HG03457 (cell line): ENCODE results near the gene CREB3.

Source experiments
- ATAC-seq: cut with Tn5 transposase; IDR thresholded peaks from one replicate; pipeline ENCODE4 v1.9.1; 2021; ENCODE audit warnings: moderate number of reproducible peaks; ENCODE audit not compliant: unreplicated experiment

CREB3 gene

DNA sequence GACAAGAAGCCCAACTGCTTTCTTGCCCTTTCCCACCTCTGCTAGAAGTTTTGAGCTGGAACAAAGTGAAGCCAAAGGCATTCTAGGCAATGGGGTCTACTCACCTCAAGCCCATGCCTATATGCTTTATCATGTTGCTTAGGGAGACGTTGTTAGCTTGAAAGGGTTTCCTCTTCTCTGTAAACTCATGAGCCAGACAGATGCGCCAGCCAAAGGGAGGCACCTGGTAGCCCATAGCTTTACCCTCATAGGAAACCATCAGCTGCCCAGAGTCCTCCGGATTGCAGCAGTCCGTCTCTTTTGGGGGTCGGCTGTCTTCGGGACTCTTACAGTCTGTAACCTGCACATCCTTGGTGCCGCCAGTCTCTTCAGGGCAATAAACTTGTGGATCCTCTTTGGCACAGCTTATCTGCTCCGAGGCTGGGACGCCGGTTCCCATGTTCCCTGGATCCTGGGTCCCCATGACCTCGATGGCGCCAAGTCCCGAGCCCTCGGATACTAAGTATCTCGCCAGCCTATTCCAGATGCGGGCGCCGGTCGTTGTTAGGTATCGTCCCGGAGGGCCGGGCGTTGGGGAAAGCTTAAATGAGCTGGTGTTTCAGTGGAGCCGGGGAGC, 15.9 kb downstream of the CREB3 start:
- ATAC-seq, result peak; percentile 2

DNA sequence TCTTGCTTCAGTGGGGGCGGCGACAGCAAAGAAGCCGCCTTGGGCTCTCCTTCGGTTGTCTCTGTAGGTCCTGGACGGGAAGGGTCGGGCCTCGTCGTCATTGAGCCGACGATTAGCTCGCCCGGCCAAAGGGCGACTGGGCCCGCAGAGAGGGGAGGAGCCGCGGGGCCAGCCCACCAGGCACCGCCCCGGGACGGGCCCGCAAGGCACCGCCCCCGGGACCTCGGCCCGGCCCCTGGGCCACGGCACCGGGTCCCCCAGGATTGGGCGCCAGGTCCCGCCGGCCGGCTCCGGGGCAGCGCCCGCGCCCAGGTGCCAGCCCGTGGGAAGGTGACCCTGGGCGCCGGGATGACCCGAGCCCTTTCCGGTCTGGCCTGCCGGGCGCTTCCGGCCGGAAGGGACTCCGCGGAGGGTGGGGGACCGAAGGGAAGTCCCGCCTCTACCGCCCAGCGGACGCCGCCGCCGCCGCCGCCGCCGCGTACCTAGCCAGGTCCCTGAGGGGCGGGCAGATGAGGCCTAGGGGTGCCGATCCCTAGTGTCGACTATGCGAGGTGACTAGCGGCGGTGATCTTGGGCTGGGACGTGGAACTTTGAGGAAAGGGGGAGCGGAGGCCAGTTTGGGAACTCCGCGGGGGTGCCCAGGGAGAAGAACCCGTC, 16.5 kb downstream of the CREB3 start, which contains the start of the genes GBA2 and RGP1:
Gene GBA2 (minus strand): TSS at position 371 of the 657 bp plus-strand sequence. CDS start 524 bp downstream, outside the sequence.
Gene RGP1 (plus strand): TSS at position 430 of the 657 bp plus-strand sequence. CDS start 469 bp downstream, outside the sequence.
- peak; percentile 58 for ATAC-seq

DNA sequence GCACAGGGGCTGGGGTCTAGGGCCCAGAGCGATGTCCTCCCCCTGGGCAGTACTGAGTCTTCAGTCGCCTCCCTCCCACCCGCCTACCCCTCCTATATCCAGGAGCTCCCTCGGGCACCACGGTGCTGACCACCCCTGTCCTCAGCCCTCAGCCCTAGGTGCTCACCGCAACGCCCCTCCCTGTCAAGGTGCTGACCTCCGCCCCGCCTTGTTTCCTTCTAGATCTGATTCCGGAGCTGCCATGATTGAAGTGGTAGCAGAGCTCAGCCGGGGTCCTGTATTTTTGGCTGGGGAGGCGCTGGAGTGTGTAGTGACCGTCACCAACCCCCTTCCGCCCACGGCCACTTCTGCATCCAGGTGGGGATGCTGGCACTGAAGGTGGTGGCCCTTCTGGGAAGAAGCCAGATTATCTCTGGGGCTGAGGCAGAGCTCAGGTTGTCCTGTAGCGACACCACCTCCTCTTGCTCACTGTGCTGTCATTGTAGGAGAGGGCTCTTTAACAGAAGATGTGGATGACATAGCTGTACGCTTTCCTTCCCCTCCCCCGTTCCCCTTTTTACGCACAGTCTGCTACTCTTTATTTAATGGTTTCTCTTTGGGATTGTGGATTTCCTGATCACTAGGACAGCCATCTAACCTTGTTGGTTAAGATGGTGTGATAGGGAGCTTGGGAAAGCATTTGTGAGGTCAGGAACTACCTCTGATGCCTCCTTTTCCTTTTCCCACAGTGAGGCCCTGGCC, 17.2 kb downstream of the CREB3 start:
- ATAC-seq, result peak; percentile 20

DNA sequence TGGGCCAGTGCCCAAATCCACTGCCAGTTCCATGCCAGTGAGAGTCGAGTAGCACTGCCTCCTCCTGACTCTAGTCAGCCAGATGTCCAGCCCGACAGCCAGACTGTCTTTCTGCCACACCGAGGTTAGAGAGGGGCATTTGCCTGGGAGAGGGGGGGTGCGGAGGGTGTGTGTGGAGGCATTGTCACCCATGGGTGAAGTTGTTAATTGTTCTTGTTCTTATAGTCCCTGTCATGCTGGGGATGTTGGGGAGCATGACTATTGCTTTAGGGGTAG, 17.7 kb downstream of the CREB3 start:
- no peak for ATAC-seq

DNA sequence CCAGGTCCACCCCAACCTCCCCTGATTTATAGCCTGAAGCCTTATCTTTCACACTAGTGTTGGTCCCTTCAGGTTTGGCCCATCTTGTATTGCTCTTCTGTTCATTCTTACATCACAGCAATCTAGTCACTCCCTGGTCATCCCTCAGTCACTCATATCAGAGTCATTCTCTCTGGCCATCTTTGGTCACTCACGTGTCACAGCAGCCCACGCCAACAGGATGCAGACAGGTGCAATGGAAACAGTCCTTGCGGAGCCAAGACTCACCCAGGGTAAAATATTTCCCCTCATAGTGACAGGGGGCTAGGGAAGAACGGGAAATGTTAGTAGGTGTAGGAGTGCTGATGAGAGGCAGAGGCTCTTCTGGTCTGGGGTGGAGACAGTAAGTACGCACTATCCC, 21.0 kb downstream of the CREB3 start:
- ATAC-seq, result no peak

DNA sequence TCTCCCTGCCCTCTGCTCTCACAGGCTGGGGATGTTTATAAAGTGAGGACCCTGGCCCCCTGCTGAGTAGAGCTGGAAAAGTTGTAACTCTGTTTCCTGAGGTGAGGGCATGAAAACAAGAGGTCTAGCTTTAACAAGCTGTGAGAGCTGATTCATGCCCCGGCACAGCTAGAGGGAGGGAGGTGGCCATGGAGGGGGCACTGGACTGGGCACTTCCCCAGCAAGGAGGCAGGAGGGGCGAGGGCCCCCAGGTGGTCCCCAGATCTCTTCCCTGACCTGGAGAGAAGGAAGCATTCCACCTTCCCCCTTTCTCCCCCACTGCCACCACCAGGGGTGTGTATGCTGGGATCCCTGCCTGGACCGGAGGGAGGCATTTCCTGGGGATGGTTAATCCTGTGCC, 21.8 kb downstream of the CREB3 start, which contains the start of gene MSMP:
Gene MSMP (minus strand): TSS at position 13 of the 400 bp plus-strand sequence. CDS start 147 bp downstream, outside the sequence.
- no peak for ATAC-seq

DNA sequence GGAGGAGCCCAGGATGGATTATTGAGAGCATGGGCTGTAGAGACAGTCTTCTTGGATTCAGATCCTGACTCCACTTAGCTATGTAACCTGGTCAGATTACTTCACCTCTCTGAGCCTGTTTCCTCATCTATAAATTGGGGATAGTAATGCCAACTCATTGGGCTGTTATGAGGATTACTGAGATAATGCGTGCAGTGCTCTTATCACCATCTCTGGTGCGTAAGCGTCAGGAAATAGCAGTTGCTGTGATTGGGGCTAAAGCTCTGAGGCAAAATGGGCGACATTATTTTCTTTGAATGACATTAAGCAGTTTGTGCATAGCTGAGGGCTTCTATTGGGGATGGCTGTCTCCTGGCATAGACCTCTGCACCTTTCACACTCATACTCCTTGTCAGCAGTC, 22.6 kb downstream of the CREB3 start:
- ATAC-seq, result no peak

DNA sequence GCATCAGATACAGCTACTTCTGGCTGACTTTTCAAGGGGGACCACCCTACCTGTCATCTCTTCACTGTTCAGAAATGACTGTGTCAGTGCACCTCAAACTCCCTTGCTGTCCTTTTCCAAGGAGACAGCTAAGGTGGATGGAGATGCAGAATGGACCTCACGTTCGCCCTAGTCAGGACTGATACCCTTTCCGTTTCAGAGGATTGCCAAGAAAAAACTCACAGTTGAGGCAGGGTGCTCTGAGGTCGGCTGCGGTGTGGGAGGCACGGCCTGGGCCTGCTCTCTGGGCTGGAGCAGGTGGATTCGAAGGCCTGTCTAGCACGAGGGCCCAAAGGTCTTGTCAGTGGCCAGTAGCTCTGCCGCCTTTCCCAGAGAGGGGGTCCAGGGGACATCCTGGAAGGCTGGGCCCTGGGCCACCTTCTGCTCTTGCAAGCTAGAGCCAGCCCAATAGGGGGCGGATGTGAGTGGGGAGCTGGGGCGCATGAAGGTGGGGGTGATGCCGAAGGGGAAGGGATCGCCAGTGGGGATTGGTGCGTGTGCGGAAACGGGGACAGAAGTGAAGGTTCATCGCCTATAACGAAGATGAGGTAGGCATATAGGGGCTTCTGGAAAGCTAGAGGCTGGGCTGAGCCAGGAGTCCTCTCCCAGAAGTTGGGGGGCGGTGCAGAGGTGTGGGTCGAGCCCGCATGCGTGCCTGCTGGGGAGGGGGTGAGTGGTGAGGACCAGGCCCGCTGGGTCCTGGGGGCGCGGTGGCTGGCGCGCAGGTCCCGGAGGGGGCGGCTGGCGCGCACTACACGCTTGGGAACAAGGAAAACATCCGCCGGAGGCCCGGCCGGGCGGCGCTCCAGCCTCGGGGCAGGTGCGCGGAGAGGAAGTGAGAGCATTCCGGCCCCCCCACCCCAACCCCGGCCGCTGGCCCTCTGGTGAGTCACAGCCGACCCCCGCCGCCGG, 24.1 kb downstream of the CREB3 start:
- peak; percentile 42 for ATAC-seq

DNA sequence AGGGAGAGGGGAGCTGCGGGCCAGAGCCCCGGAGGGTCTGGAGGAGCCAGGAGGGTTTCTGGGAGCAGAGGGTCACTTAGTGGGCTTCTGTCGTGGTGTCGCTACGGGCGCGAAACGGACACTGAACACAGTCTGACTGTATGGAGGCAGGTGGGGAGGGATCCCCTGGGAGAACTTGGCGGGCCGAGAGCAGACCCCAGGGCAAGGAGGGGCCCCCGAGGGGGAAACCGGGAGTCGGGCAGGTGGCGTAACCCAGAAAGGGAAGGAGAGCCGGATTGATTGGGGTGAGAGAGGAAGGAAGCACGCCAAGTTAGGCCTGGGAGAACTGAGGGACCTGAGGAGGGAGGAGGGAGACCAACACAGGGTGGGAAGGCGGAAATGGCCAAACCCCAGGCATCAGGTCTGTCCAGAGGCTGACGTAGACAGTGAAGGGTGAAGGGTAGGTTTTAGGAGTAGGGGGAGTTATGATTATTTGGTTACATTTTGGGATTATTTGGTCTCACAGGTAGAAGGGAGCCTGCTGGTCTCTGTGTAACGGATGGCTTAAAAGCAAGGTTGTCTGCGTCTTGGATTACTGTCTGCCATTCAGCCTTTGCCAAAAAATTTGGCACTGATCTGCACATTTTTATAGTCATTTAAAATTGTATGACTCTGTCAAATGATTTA, 24.9 kb downstream of the CREB3 start:
- ATAC-seq, result peak; percentile 26

DNA sequence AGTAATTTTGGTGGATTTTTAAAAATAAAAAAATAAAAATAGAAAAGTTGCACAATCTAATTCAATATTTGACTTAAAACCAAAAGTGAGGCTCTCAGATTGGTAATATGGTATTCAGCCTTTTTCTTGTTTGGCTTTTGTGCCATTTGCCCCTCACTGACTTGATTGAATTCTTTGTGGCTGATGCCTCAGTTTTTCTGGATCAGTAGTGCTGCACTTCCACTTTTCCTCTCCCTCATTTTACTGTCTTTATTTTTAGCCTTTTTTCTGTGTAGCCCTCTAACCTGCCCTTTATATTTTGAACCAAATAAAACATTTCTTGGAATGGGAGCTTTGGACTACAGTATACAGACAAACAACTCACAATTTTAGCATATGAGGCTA, 25.4 kb downstream of the CREB3 start:
- ATAC-seq, result no peak

DNA sequence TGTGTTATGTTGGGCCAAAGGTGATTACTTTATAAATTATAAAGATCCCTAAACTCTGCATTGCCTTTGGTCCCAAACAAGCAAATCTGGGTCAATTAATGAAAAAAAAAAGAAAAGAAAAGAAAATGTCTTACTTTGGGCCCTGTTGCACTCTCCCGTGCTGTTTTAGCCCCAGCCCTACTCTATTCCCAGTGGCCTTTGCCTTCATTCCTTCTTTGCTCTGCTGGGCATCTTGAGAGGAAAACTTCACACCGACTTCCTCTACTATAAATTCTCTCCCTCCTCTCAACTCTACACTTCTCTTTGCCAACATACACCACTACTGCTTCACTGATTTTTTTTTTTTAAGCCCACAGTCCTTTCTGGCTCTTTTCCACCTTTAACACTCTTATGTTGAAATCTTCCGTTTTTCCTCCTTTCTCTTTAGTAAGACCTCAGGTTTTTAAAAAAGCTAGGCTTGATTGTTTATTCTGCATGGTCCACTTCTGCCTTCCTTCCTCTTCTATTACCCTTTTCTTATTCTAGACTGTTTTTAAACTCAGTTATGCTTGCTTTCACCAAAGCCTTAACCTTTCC, 26.1 kb downstream of the CREB3 start:
- no peak for ATAC-seq

DNA sequence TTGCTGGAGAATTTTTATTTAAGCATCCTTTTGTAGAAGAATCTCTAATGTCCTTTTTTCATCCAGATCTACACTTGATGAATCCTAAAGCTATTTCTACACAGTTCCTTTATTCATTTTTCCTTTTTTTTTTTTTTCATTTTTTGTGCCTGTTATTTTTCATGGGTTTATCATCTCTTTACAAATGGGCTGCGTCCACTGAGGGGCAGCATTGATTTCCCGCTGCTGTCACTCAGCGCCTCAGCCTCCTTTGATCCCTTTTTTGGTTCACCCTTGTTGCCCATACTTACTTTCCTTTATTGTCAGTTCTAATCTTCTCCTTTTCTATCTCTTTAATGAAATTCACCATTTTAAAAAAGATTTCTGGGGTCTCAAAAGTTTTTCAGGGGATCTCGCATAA, 27.3 kb downstream of the CREB3 start:
- no peak for ATAC-seq

DNA sequence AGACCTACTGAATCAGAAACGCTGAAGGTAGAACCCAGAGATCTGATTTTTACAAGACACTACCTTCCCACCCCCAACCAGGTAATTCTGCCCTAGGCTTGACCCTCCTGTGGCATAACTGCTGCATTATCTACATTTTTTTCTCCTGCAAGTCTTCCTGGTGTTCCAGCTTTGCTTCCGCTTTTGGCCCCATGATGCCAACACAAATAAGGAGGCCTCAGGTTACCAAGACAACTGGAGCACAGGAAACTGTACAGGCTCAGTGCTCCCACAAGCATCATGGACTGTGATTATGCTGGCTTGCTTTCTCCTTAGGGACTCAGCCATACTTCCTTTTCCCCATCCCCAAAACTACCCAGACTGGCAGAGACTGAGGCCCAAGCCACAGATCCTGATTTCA, 28.2 kb downstream of the CREB3 start:
- no peak for ATAC-seq

DNA sequence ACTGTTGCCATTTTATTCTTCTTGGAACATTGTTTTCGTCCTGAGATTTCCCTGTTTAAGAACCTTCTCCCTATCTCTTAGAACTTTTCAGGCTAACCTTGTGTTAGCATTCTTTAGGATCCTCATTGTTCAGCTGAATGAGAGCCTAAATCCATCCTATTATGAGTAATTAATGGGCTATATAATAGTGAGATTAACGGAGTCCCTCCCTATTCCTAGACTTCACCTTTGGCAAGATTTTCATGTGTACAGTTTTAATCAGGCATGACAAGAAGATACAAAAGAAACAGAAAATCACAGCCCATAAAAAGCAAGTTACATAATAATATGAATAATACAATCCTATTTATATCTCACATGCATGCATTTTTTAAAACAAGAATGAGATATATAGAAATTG, 30.7 kb downstream of the CREB3 start:
- no peak for ATAC-seq

DNA sequence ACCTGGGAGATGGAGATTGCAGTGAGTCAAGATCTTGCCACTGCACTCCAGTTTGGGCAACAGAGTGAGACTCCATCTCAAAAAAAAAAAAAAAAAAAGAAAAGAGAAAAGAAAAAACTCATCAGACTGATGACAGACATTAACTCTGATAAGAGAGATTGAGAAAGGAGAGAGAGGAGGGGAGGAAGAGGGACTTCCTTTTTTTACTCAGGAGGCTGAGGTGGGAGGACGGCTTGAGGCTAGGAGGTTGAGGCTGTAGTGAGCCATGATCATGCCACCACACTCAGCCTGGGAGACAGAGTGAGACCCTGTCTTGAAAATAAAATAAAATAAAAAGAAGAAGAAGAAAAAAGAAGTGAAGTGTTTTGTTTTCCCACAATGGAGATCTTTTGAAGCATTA, 31.3 kb downstream of the CREB3 start:
- no peak for ATAC-seq

DNA sequence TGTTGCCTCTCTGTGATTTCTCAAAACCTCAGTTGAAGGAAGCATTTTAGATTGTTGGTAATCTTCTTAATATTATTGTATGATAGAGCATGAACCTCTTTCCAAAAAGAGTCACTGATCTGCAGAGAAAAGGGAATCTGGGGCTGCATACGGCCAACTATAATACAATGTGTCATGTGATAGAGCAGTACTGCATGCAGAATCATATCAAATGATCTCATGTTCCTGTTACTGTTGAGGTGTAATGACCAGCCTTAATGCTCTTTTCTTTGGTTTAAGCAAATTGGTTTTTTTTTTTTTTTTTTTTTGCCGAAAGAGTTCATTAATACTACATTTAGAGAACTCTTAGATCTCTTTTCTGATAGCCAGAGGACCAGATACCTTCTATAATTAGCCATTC, 34.5 kb downstream of the CREB3 start:
- ATAC-seq, result no peak

DNA sequence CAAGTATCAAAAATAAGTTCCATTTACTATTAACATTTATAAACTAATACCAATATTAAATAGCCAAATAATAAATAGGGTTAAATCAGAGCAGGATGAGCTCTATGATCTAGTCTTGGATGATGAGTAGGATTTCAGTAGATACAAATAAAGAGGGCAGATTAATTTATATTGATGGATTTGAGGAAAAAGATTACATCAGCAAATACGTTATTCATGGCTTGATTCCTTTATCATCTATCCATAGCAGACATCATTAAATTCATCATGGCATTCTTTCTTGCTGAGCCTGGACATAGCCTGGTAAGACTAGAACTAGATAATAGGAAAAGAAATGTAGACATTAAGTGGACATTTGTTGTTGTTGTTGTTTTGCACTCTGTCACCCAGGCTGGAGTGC, 35.0 kb downstream of the CREB3 start:
- ATAC-seq, result no peak

DNA sequence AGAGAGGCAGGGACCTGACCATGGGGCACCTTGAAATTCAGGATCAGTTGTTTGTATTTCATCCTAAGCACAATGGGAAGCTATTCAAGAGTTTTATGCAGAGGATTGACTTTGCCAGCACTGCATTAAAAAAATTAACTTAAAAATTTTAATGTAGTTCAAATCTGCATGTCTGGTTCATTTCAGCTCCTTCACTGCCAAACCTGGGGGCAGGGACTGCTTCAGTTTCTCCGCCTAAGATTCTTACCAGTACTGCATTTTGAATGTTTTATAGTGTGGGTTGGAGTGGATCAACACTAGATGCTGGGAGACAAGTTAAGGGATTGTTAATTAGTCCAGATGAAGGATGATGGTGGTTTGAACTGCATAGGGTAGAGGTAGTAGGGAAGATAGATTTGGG, 37.3 kb downstream of the CREB3 start:
- ATAC-seq, result no peak

DNA sequence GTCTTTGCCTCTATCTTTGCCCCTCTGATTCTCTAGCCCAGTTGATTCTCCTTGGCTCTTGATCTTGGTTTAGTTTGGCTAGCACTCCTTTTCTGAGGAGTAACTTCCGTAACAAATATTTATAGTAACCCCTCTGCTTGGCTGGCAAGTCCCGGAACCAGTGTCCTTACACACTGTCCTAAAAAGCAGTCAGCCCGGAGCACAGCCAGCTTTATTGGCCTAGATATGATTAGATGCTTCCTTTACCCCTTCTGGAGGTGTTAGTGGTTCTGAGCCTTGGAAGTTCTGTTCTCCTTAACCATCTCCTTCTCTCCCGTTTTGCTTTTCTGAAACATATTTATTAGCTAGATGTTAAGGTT, 38.6 kb downstream of the CREB3 start:
- ATAC-seq, result no peak

DNA sequence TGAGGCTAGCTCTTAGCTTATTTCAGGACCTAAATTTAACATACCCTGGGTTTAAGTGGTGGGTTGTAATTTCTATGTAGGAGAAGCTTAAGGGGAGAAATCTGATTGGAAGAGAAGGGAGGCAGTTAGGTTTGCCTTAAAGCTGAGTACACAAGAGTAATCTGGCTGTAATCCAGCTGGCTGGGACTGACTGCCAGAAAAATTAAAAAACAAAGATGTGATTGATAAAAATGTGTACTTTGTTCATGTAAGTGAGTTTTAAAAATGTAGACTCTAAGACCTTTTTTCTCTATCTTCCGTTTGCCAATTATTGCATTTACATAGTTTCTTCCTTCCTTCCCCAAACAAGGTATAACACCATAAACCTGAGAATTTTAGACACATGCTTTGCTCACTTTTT, 39.1 kb downstream of the CREB3 start:
- ATAC-seq, result no peak
